ENCODE results near the gene DMRTA1. TPM values are rescaled to one million over a fixed set of nuclear protein-coding genes. Genes with fewer than 3 reads are reported as not detected.

Gene DMRTA1
- total and polyA plus RNA-seq, 10 of the 15 experiments (the other 5 are each of a cell fraction or from before 2014, with no cell fraction given), result not detected

DNA sequence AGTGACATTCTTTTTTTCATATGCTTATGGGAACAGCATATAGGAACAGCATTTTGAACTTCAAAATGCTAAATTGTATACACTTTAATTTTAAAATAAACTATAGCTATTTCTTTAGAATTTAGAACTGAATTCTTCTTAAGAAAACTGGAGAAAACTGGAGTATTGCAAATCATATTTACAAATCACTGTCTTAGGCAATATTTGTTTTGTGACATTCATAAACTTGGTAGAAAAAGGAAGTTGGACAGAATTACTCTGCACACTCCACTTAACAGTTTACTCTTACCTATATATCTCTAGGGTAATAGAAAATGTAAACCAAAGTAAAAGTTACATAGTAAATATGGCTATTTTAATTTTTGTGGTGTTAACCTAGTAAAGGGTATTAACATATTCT, 3.1 kb downstream of the DMRTA1 start:
- no peak for ATAC-seq
- CTCF ChIA-PET, result interaction anchor here (1.2 to 1.9 kb wide), 3 partner anchors 14 to 637 kb away, joined by 3 to 5 read pairs (median 4); no protein-coding TSS in a partner anchor
- no peak overlapping the region for H2AFZ ChIP-seq (ENCODE audit: control insufficient read depth, low read depth, low read length)
- H3K4me3 ChIP-seq, result no peak overlapping the region
- BruUV-seq (replicated peaks), result no TSS peak
- no peaks in the 10 kb centered on the region for H3K4me1 ChIP-seq (ENCODE audit: control insufficient read depth, insufficient read depth, low read length)
- no peak overlapping the region for H3K27ac ChIP-seq (ENCODE audit: control insufficient read depth, insufficient read depth)
- in situ Hi-C loops (cut with MboI), result loop anchor here (5.0 kb wide), 2 partner anchors 202 to 637 kb away; no protein-coding TSS in a partner anchor
- intact Hi-C loops (cut with micrococcal nuclease; ENCODE audit: unreplicated experiment), result no loop called here
- H3K36me3 ChIP-seq (ENCODE audit: control insufficient read depth in 2 of 2, insufficient read depth in 2 of 2, low read length in 1 of 2), result no peaks in the 10 kb centered on the region
- DNase-seq (ENCODE audit: low read depth, low spot score), result no peak
- H3K9ac ChIP-seq (ENCODE audit: control insufficient read depth, insufficient read depth, low read length), result no peak overlapping the region
- H3K79me2 ChIP-seq (ENCODE audit: control insufficient read depth, insufficient read depth, low read length), result no peaks in the 10 kb centered on the region
- POLR2A ChIA-PET, result no interaction called here
- no peaks in the 10 kb centered on the region for H3K9me3 ChIP-seq (replicated peaks; ENCODE audit: control insufficient read depth, insufficient read depth, low read length)
- FAIRE-seq, result no peak
- SMC1A ChIA-PET (ENCODE audit: uncharacterized antibody, unreplicated experiment), result interaction anchor here (0.8 kb wide), 1 partner anchor 143 kb away, joined by 3 read pairs; no protein-coding TSS in a partner anchor
- H3K4me2 ChIP-seq (ENCODE audit: control insufficient read depth, insufficient read depth), result no peak overlapping the region
- no peaks in the 10 kb centered on the region for H4K20me1 ChIP-seq (ENCODE audit: control insufficient read depth, insufficient read depth)
- peaks cover 0 to 1% of the 10 kb centered on the region in 2 experiments; a peak in 1 of 4 replicates for H3K27me3 ChIP-seq (replicated peaks in 1 of 2; ENCODE audit: control insufficient read depth in 2 of 2, insufficient read depth in 2 of 2, low read length in 1 of 2)
- TF ChIP-seq POU2F2 (IDR thresholded peaks at IDR 0.05; ENCODE audit: borderline replicate concordance, low read depth, low read length) (no peak), PML (IDR thresholded peaks at IDR 0.05; ENCODE audit: low read length) (no peak), RAD21 (IDR thresholded peaks at IDR 0.05; ENCODE audit: insufficient read depth, low read depth, low read length) (no peak), FOS (IDR thresholded peaks at IDR 0.05; ENCODE audit: borderline replicate concordance, extremely low read depth, insufficient read length) (no peak), FOXM1 (IDR thresholded peaks at IDR 0.05; ENCODE audit: low read depth, low read length) (no peak), ZNF217 (IDR thresholded peaks at IDR 0.05) (no peak), TCF3 (IDR thresholded peaks at IDR 0.05; ENCODE audit: borderline replicate concordance, insufficient read depth, low read depth, low read length) (no peak), SUPT20H (IDR thresholded peaks at IDR 0.05; ENCODE audit: borderline replicate concordance, control insufficient read depth, low read depth, low read length) (no peak), CBX5 (IDR thresholded peaks at IDR 0.05; ENCODE audit: low read depth) (no peak), MEF2B (IDR thresholded peaks at IDR 0.05; ENCODE audit: partially characterized antibody, poor library complexity, severe bottlenecking) (no peak), BCL11A (IDR thresholded peaks at IDR 0.05; ENCODE audit: low read depth, low read length) (no peak), SMC3 (IDR thresholded peaks at IDR 0.05; ENCODE audit: borderline replicate concordance, low read length) (no peak), SREBF2 (IDR thresholded peaks at IDR 0.05; ENCODE audit: low read length) (no peak), TARDBP (IDR thresholded peaks at IDR 0.05; ENCODE audit: borderline replicate concordance) (no peak)
- TF ChIP-seq, protein P1, sequence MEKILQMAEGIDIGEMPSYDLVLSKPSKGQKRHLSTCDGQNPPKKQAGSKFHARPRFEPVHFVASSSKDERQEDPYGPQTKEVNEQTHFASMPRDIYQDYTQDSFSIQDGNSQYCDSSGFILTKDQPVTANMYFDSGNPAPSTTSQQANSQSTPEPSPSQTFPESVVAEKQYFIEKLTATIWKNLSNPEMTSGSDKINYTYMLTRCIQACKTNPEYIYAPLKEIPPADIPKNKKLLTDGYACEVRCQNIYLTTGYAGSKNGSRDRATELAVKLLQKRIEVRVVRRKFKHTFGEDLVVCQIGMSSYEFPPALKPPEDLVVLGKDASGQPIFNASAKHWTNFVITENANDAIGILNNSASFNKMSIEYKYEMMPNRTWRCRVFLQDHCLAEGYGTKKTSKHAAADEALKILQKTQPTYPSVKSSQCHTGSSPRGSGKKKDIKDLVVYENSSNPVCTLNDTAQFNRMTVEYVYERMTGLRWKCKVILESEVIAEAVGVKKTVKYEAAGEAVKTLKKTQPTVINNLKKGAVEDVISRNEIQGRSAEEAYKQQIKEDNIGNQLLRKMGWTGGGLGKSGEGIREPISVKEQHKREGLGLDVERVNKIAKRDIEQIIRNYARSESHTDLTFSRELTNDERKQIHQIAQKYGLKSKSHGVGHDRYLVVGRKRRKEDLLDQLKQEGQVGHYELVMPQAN (conservative IDR thresholded peaks at IDR 0.05), result no peak
- TF ChIP-seq, protein P2, sequence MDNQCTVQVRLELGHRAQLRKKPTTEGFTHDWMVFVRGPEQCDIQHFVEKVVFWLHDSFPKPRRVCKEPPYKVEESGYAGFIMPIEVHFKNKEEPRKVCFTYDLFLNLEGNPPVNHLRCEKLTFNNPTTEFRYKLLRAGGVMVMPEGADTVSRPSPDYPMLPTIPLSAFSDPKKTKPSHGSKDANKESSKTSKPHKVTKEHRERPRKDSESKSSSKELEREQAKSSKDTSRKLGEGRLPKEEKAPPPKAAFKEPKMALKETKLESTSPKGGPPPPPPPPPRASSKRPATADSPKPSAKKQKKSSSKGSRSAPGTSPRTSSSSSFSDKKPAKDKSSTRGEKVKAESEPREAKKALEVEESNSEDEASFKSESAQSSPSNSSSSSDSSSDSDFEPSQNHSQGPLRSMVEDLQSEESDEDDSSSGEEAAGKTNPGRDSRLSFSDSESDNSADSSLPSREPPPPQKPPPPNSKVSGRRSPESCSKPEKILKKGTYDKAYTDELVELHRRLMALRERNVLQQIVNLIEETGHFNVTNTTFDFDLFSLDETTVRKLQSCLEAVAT (IDR thresholded peaks at IDR 0.05), result no peak
- TF ChIP-seq, protein P3, sequence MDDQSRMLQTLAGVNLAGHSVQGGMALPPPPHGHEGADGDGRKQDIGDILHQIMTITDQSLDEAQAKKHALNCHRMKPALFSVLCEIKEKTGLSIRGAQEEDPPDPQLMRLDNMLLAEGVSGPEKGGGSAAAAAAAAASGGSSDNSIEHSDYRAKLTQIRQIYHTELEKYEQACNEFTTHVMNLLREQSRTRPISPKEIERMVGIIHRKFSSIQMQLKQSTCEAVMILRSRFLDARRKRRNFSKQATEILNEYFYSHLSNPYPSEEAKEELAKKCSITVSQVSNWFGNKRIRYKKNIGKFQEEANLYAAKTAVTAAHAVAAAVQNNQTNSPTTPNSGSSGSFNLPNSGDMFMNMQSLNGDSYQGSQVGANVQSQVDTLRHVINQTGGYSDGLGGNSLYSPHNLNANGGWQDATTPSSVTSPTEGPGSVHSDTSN (IDR thresholded peaks at IDR 0.05; ENCODE audit: insufficient replicate concordance, low read depth, low read length), result no peak
- RAD21 ChIA-PET (ENCODE audit: unreplicated experiment), result no interaction called here

Measured in GM12878 (cell line).